Measurements from ENCODE around the gene INSR. TPM values are rescaled to one million over a fixed set of nuclear protein-coding genes. Genes with fewer than 3 reads are reported as not detected.
A peak's percentile ranks its signal among the peaks of the same experiment; 100 is the strongest.

The INSR gene
- total and polyA plus RNA-seq, 2 of the 8 experiments (the other 6 are each of a cell fraction or from before 2014, with no cell fraction given) = 13.1 to 48.7 TPM

DNA sequence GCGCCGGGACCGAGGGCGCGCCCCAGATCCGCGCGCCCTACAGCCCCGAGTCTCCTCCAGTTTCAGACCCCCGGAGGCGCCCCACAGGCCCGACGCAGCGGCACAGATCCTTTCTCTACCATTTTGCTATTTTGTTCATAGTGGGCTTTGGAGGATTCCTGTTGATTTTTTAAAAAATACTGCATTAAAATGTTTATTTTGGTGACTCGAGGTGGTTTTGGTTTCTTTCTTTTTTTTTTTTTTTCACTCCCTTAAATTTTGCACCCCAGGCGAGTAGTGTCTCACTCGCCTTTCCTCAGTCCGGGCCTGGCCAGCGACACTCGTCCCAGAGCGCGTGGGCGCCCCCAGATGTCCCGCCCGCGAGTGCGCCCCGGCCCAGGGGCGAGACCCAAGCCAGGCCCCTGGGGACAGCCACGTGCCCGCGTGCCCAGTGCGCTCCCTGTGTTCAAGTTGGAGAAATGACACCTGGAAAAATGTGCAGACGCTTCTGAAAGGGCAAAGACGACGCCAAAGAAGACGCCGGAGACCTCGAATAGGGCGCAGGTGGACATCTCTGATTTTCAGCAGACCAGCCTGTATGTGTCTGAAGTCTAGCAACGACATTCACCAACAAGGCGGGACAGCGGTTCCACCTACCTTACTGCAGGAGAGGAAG is 471 bp upstream of the INSR start (continued):
- TF ChIP-seq, protein P1, sequence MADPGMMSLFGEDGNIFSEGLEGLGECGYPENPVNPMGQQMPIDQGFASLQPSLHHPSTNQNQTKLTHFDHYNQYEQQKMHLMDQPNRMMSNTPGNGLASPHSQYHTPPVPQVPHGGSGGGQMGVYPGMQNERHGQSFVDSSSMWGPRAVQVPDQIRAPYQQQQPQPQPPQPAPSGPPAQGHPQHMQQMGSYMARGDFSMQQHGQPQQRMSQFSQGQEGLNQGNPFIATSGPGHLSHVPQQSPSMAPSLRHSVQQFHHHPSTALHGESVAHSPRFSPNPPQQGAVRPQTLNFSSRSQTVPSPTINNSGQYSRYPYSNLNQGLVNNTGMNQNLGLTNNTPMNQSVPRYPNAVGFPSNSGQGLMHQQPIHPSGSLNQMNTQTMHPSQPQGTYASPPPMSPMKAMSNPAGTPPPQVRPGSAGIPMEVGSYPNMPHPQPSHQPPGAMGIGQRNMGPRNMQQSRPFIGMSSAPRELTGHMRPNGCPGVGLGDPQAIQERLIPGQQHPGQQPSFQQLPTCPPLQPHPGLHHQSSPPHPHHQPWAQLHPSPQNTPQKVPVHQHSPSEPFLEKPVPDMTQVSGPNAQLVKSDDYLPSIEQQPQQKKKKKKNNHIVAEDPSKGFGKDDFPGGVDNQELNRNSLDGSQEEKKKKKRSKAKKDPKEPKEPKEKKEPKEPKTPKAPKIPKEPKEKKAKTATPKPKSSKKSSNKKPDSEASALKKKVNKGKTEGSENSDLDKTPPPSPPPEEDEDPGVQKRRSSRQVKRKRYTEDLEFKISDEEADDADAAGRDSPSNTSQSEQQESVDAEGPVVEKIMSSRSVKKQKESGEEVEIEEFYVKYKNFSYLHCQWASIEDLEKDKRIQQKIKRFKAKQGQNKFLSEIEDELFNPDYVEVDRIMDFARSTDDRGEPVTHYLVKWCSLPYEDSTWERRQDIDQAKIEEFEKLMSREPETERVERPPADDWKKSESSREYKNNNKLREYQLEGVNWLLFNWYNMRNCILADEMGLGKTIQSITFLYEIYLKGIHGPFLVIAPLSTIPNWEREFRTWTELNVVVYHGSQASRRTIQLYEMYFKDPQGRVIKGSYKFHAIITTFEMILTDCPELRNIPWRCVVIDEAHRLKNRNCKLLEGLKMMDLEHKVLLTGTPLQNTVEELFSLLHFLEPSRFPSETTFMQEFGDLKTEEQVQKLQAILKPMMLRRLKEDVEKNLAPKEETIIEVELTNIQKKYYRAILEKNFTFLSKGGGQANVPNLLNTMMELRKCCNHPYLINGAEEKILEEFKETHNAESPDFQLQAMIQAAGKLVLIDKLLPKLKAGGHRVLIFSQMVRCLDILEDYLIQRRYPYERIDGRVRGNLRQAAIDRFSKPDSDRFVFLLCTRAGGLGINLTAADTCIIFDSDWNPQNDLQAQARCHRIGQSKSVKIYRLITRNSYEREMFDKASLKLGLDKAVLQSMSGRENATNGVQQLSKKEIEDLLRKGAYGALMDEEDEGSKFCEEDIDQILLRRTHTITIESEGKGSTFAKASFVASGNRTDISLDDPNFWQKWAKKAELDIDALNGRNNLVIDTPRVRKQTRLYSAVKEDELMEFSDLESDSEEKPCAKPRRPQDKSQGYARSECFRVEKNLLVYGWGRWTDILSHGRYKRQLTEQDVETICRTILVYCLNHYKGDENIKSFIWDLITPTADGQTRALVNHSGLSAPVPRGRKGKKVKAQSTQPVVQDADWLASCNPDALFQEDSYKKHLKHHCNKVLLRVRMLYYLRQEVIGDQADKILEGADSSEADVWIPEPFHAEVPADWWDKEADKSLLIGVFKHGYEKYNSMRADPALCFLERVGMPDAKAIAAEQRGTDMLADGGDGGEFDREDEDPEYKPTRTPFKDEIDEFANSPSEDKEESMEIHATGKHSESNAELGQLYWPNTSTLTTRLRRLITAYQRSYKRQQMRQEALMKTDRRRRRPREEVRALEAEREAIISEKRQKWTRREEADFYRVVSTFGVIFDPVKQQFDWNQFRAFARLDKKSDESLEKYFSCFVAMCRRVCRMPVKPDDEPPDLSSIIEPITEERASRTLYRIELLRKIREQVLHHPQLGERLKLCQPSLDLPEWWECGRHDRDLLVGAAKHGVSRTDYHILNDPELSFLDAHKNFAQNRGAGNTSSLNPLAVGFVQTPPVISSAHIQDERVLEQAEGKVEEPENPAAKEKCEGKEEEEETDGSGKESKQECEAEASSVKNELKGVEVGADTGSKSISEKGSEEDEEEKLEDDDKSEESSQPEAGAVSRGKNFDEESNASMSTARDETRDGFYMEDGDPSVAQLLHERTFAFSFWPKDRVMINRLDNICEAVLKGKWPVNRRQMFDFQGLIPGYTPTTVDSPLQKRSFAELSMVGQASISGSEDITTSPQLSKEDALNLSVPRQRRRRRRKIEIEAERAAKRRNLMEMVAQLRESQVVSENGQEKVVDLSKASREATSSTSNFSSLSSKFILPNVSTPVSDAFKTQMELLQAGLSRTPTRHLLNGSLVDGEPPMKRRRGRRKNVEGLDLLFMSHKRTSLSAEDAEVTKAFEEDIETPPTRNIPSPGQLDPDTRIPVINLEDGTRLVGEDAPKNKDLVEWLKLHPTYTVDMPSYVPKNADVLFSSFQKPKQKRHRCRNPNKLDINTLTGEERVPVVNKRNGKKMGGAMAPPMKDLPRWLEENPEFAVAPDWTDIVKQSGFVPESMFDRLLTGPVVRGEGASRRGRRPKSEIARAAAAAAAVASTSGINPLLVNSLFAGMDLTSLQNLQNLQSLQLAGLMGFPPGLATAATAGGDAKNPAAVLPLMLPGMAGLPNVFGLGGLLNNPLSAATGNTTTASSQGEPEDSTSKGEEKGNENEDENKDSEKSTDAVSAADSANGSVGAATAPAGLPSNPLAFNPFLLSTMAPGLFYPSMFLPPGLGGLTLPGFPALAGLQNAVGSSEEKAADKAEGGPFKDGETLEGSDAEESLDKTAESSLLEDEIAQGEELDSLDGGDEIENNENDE (IDR thresholded peaks at IDR 0.05; ENCODE audit: insufficient replicate concordance, low read length) = no peak
- TF ChIP-seq EGR1 (IDR thresholded peaks at IDR 0.05; ENCODE audit: borderline replicate concordance, low read depth, low read length) (0 out of 2 replicates have a peak, but pooled peaks have one; percentile 17), KDM4A (IDR thresholded peaks at IDR 0.05; ENCODE audit: low read depth, low read length, severe bottlenecking) (no peak), GTF2F1 (IDR thresholded peaks at IDR 0.05; ENCODE audit: borderline replicate concordance, low read depth, low read length) (no peak; the same call in 1 of the 2 replicates), SP2 (IDR thresholded peaks at IDR 0.05; ENCODE audit: low read length) (no peak), RAD21 (IDR thresholded peaks at IDR 0.05 in 1 of 2, conservative IDR thresholded peaks at IDR 0.05 in 1 of 2; ENCODE audit: low read depth in 2 of 2, low read length in 2 of 2) (peak; percentile 44 to 55), POLR2AphosphoS5 (IDR thresholded peaks at IDR 0.05; ENCODE audit: low read depth, low read length) (no peak), CHD2 (IDR thresholded peaks at IDR 0.05; ENCODE audit: low read length) (no peak), SIRT6 (IDR thresholded peaks at IDR 0.05; ENCODE audit: low read length) (no peak), RNF2 (IDR thresholded peaks at IDR 0.05; ENCODE audit: borderline replicate concordance, low read depth, low read length, missing control alignments, poor library complexity, severe bottlenecking) (no peak)

Data from H1 (cell line).